Suprapubic skin (tissue), 4 donors: ENCODE data around the gene FARS2. TPM values are rescaled to one million over a fixed set of nuclear protein-coding genes. Genes with fewer than 3 reads are reported as not detected.

Source experiments
- DNase-seq, 2 donors: peaks; one replicate each; pipeline ENCODE4 v3.0.0-alpha.2; 2019; ENCODE audit warnings: low spot score in 2 of 2
- H3K27ac ChIP-seq: fragments of 200-600 bp; sonication (generic); one replicate; pipeline ENCODE4 v1.5.1; 2019
- H3K27me3 ChIP-seq: fragments of 200-600 bp; sonication (generic); one replicate; pipeline ENCODE4 v1.5.1; 2019
- H3K36me3 ChIP-seq: fragments of 200-600 bp; sonication (generic); one replicate; pipeline ENCODE4 v1.5.1; 2019
- H3K4me1 ChIP-seq: fragments of 200-600 bp; sonication (generic); one replicate; pipeline ENCODE4 v1.5.1; 2019
- H3K4me3 ChIP-seq: fragments of 200-600 bp; sonication (generic); one replicate; pipeline ENCODE4 v1.5.1; 2019; ENCODE audit warnings: mild to moderate bottlenecking
- H3K9me3 ChIP-seq: fragments of 200-600 bp; sonication (generic); one replicate; pipeline ENCODE4 v1.5.1; 2019
- EP300 ChIP-seq: sonication (generic); formaldehyde crosslinking; IDR thresholded peaks from one replicate; pipeline ENCODE4 v1.6.1; 2017; ENCODE audit warnings: antibody characterized with exemption
- POLR2A ChIP-seq, 2 donors: fragments of 450-650 bp; IDR thresholded peaks; one replicate each; pipeline ENCODE4 v1.6.1; 2017; ENCODE audit warnings: antibody characterized with exemption in 2 of 2, mild to moderate bottlenecking in 2 of 2, moderate library complexity in 2 of 2
- POLR2AphosphoS5 ChIP-seq, 3 donors: sonication (generic); formaldehyde crosslinking; IDR thresholded peaks; one replicate each; pipeline ENCODE4 v1.6.1; 2017; ENCODE audit warnings: antibody characterized with exemption in 3 of 3
- WGBS: methylation state at CpG from one replicate; pipeline ENCODE4 v1.1.5; 2018; 5-methylcytosine and 5-hydroxymethylcytosine counted together
- total RNA-seq, 4 donors: library from RNA; depleted of rRNA; stranded (reverse); fragments of >200 nt; gene quantifications; one replicate each; pipeline ENCODE4 v1.1.0, GENCODE V29; 2016
- TF ChIP-seq, protein P1 (sequence below), 2 donors: fragments of 200-600 bp in 1 of 2; fragments of 450-650 bp in 1 of 2; sonication (generic) in 1 of 2; IDR thresholded peaks; one replicate each; pipeline ENCODE4 v1.5.1; 2016 to 2019; ENCODE audit warnings: antibody characterized with exemption in 2 of 2, mild to moderate bottlenecking in 1 of 2, moderate library complexity in 1 of 2

The FARS2 gene
- total RNA-seq, 4 donors from 2014 or later = 15.0 to 22.4 (median 20.1) TPM

DNA sequence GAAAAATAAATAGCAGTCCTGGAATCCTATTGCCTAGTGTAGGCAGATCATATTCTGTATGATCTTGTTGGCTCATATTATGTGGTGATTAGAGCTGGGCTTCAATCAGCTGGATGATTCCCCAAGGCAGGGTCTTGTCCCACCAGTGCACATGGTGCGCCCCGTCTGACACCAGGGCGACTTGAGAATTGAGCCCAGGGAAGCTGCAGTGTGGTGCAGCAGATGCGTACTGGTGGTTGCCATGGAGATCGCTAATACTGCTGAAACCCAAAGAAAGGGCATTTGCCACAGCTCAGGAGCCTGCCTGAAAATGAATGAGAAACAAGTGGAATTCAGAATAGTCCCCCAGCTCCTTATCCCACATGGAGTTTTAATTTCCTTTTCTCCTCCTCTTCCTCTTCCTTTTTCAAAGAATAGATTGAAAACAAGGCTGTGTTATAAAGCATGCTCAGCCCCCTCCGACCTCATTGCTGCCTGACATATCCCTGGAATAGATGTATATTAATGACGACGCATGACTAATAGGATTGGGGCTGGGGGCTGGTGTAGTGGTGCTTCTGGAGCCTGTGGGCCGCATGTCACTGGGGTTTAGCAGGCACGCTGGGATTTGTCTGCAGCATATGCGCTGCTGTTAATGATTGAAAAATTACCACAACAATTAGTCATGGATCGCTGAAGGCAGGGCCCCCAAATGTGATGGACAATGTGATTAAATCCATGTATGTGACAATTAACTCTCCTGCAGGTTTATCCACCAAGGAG is 210.5 kb downstream of the FARS2 start:
- 89% methylated on average over 12 of the region's 12 CpGs for WGBS
- TF ChIP-seq, protein P1, sequence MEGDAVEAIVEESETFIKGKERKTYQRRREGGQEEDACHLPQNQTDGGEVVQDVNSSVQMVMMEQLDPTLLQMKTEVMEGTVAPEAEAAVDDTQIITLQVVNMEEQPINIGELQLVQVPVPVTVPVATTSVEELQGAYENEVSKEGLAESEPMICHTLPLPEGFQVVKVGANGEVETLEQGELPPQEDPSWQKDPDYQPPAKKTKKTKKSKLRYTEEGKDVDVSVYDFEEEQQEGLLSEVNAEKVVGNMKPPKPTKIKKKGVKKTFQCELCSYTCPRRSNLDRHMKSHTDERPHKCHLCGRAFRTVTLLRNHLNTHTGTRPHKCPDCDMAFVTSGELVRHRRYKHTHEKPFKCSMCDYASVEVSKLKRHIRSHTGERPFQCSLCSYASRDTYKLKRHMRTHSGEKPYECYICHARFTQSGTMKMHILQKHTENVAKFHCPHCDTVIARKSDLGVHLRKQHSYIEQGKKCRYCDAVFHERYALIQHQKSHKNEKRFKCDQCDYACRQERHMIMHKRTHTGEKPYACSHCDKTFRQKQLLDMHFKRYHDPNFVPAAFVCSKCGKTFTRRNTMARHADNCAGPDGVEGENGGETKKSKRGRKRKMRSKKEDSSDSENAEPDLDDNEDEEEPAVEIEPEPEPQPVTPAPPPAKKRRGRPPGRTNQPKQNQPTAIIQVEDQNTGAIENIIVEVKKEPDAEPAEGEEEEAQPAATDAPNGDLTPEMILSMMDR (IDR thresholded peaks at IDR 0.05) = no peak
- TF ChIP-seq EP300 (no peak), POLR2A (IDR thresholded peaks at IDR 0.05) (no peak), POLR2AphosphoS5 (IDR thresholded peaks at IDR 0.05) (no peak)
- DNase-seq = no peak
- H3K4me1 ChIP-seq = no peaks in the 10 kb centered on the region
- no peaks in the 10 kb centered on the region for H3K36me3 ChIP-seq
- H3K27ac ChIP-seq = no peak overlapping the region
- no peaks in the 10 kb centered on the region for H3K9me3 ChIP-seq
- H3K4me3 ChIP-seq = no peak overlapping the region
- no peaks in the 10 kb centered on the region for H3K27me3 ChIP-seq

DNA sequence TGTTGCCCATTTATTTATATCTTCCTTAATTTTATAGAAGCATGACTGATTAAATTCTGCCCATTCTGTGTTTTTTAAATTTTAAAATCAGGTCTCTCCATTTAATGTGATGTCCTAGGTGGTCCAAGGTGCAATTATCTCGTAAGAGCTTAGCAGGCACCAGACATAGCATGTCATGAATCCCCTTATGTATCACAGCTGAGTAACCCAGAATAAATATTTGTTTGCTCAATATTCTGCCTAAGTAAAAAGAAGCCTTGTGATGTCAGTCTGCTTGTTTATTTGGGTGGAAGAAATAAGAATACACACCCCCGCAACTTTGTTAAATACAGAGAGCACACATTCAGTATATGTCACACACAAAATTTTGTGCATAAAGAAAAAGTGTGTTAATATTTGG is 211.3 kb downstream of the FARS2 start:
- 97% methylated on average over 2 of the region's 2 CpGs for WGBS
- H3K27me3 ChIP-seq = no peaks in the 10 kb centered on the region
- no peaks in the 10 kb centered on the region for H3K4me1 ChIP-seq
- H3K36me3 ChIP-seq = no peaks in the 10 kb centered on the region
- H3K4me3 ChIP-seq = no peak overlapping the region
- H3K27ac ChIP-seq = no peak overlapping the region
- no peak for DNase-seq
- no peaks in the 10 kb centered on the region for H3K9me3 ChIP-seq
- TF ChIP-seq EP300 (no peak), POLR2AphosphoS5 (IDR thresholded peaks at IDR 0.05) (no peak), POLR2A (IDR thresholded peaks at IDR 0.05) (no peak)
- TF ChIP-seq, protein P1 (IDR thresholded peaks at IDR 0.05) = no peak

DNA sequence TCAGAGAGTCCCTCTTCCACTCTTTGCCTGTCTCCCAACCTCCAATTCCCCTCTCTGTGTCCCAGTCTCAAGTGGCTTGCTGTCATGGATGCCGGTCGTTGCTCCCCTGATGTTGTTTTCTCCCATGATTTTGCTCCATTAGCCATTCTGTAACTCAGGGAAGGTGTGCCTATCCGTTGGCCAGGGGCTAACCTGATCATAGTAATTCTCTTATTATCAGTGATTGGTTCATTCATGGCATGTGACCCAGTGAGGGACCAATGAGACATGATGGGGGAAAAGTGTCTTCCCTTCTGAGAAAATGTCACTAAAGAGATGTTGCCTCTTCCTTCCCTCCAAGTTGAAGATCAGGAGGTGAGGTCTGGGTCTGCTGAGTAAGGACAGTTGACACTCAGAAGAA is 214.5 kb downstream of the FARS2 start:
- 98% methylated on average over 3 of the region's 3 CpGs for WGBS
- Histone ChIP-seq H3K4me1 (no peaks in the 10 kb centered on the region), H3K27ac (no peak overlapping the region), H3K9me3 (no peaks in the 10 kb centered on the region), H3K27me3 (no peaks in the 10 kb centered on the region), H3K4me3 (no peak overlapping the region), H3K36me3 (no peaks in the 10 kb centered on the region)
- TF ChIP-seq, protein P1 (IDR thresholded peaks at IDR 0.05) = no peak
- TF ChIP-seq EP300 = no peak
- no peak for TF ChIP-seq POLR2A (IDR thresholded peaks at IDR 0.05)
- no peak for TF ChIP-seq POLR2AphosphoS5 (IDR thresholded peaks at IDR 0.05)
- no peak for DNase-seq

DNA sequence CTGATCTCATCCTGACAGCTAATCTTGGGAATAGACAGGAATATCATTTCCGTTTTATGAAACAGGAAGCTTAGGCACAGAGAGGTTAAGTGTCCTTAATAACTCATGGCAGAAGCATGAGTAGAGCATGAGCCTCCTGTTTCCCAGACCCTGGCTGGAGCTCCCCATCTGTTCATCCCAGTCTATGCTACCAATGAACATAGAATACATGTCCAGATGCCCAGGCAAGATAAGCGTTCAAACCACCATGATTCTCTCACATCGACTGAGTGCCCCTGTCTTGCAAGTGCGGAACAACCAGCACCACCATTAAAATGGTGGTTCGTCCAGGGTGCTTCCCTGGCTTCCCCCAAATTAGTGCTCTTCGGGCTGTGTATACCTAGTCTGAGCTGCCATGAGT is 217.1 kb downstream of the FARS2 start:
- WGBS = 96% methylated on average over 5 of the region's 6 CpGs
- DNase-seq = no peak
- H3K4me3 ChIP-seq = no peak overlapping the region
- H3K4me1 ChIP-seq = peaks cover 6% of the 10 kb centered on the region
- no peaks in the 10 kb centered on the region for H3K9me3 ChIP-seq
- TF ChIP-seq, protein P1 (IDR thresholded peaks at IDR 0.05) = no peak
- TF ChIP-seq EP300 = no peak
- TF ChIP-seq POLR2AphosphoS5 (IDR thresholded peaks at IDR 0.05) = no peak
- TF ChIP-seq POLR2A (IDR thresholded peaks at IDR 0.05) = no peak
- H3K36me3 ChIP-seq = no peaks in the 10 kb centered on the region
- no peaks in the 10 kb centered on the region for H3K27me3 ChIP-seq
- no peak overlapping the region for H3K27ac ChIP-seq

DNA sequence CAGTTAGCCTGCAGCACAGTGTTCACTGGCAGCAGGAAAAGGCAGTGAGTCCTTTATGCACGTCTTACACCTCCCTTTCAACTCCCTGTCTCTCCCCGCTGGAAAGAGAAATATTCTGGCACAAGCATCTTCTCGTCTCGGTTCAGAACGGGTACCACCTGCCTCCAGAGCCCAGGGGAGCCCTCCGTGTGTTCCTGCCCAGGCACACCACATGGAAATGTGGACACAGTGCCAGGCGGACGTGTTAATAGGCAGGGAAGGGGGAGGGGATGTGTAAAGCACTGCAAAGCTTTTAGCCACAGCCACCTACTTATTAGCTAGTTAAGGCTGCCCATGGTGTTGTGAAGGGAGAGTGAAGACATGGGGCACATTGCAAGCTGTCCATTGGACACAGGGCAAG is 219.7 kb downstream of the FARS2 start:
- peak overlapping the region; percentile 23 for H3K4me3 ChIP-seq
- WGBS = 25% methylated on average over 8 of the region's 8 CpGs
- DNase-seq = no peak
- no peaks in the 10 kb centered on the region for H3K36me3 ChIP-seq
- H3K27ac ChIP-seq = no peak overlapping the region
- H3K9me3 ChIP-seq = no peaks in the 10 kb centered on the region
- peaks cover 6% of the 10 kb centered on the region for H3K4me1 ChIP-seq
- no peaks in the 10 kb centered on the region for H3K27me3 ChIP-seq
- TF ChIP-seq POLR2AphosphoS5 (IDR thresholded peaks at IDR 0.05) = no peak
- TF ChIP-seq EP300 = no peak
- TF ChIP-seq POLR2A (IDR thresholded peaks at IDR 0.05) = no peak
- TF ChIP-seq, protein P1 (IDR thresholded peaks at IDR 0.05) = no peak
